GM18907 (cell line): Measurements from ENCODE around the gene G6PC2.

Experiments used
- ATAC-seq: cut with Tn5 transposase; IDR thresholded peaks from one replicate; pipeline ENCODE4 v1.9.1; 2021; ENCODE audit warnings: mild to moderate bottlenecking, moderate library complexity; ENCODE audit not compliant: unreplicated experiment

The G6PC2 gene

GRCh38 chr2:168945508-168945907 is 44.4 kb downstream of the G6PC2 start:
- no peak for ATAC-seq

DNA sequence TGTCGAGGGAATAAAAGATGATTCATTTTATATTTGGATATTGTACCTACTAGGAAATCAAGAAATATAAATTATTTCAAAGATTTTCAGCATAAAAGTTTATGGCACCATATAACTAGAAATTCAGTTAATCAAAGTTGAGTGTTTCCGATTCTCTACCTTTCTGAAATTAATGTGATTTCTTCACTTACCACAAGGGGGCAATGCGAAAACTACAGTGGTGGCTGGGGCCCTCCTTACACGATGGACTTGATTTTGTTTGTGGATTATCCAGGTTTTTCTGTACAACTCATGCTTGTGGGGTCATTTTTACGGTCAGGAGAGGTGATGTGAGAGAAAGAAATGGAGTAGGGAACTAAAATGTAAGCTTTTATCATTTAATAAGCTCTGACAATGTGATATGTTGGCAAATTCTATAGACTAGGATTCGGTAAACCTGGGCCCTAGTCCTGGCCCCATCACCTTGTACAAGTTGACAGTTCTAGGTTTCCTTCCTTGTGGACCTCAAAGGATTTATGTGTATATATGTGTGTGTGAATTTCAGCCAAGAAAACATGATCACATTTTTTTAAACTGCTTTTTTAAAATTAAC is 47.6 kb downstream of the G6PC2 start:
- ATAC-seq: peak; percentile 60

DNA sequence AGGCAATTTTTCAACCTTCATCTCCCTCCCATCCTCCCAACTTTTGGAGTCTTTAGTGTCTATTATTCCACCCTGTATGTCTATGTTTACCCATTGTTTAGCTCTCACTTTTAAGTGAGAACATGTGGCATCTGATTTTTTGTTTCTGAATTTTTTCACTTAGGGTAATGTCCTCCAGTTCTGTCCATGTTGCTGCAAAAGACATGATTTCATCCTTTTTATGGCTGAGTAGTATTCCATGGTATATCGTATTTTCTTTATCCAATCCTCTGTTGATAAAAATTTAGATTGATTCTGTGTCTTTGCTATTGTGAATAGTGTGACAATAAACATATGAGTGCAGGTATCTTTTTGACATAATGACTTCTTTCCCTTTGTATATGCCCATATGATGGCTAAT is 48.2 kb downstream of the G6PC2 start:
- ATAC-seq: no peak

- no peak for ATAC-seq
Measured at GRCh38 chr2:168951871-168952270, 50.8 kb downstream of the G6PC2 start.

- no peak for ATAC-seq
Measured at GRCh38 chr2:168952424-168952823, 51.3 kb downstream of the G6PC2 start.

DNA sequence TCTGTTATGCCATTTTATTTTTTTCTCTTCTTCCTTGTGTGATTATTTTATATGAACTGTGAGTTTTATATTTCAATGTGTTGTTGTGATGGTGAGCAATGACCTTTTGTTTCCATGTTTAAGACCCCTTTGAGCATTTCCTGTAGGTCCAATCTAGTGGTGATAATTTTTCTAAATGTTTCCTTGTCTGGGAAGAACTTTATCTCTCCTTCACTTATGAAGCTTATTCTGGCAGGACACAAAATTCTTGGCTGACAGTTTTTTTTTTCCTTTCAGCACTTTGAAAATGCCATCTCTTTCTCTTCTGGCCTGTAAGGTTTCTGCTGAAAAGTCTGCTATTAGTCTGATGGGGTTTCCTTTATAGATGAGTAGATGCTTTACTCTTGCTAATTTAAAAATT is 53.2 kb downstream of the G6PC2 start:
- no peak for ATAC-seq

DNA sequence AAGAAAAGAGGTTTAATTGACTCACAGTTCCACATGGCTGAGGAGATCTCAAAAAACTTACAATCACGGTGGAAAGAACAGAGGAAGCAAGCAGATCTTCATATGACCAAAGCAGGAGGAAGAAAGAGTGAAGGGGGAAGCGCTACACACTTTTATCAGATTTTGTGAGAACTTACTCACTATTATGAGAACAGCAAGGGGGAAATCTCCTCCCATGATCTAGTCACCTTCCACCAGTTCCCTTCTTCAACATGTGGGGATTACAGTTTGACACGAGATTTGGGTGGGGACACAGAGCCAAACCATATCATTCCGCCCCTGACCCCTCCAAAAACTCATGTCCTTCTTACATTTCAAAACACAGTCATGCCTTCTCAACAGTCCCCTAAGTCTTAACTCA is 54.2 kb downstream of the G6PC2 start:
- no peak for ATAC-seq

DNA sequence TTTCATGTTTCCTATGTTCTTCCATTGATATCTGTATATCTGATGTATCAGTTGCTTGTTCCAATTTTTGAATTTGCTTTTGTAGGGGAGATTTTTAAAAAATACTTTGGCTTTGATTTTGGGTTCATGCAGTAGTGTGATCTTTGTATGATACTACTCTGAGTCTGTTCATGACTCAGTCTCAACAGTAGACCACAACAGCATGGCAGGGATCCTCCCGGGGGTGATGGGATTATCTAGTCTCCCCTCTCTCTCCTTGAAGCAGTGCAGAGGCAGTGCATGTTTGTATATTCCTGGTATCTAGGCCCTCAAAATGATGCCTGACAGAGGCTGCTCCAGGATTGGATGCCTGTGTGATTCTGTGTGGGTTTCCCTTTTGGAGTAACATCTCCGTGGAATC is 55.3 kb downstream of the G6PC2 start:
- no peak for ATAC-seq
